Measurements from ENCODE around the gene GPR37. TPM values are rescaled to one million over a fixed set of nuclear protein-coding genes. Genes with fewer than 3 reads are reported as not detected.

Gene GPR37
- total and polyA plus RNA-seq, 10 of the 15 experiments (the other 5 are each of a cell fraction or from before 2014, with no cell fraction given): 0.02 TPM; not detected in 9

GRCh38 chr7:124747072-124747471, 18.5 kb downstream of the GPR37 start:
- H2AFZ ChIP-seq (ENCODE audit: control insufficient read depth, low read depth, low read length): no peak overlapping the region
- ChIA-PET SMC1A (ENCODE audit: uncharacterized antibody, unreplicated experiment) (no interaction called here), POLR2A (no interaction called here), RAD21 (ENCODE audit: unreplicated experiment) (no interaction called here), CTCF (no interaction called here)
- no peaks in the 10 kb centered on the region for H3K27me3 ChIP-seq (replicated peaks in 1 of 2; ENCODE audit: control insufficient read depth in 2 of 2, insufficient read depth in 2 of 2, low read length in 1 of 2)
- 39% methylated on average over 11 of the region's 11 CpGs for WGBS (ENCODE audit: insufficient coverage, insufficient replicate concordance, low lambda C conversion rate, missing lambda C conversion rate)
- no peaks in the 10 kb centered on the region for H3K36me3 ChIP-seq (ENCODE audit: control insufficient read depth in 2 of 2, insufficient read depth in 2 of 2, low read length in 1 of 2)
- no peak for DNase-seq (ENCODE audit: low read depth, low spot score)
- FAIRE-seq: no peak
- no peaks in the 10 kb centered on the region for H3K4me1 ChIP-seq (ENCODE audit: control insufficient read depth, insufficient read depth, low read length)
- no peak overlapping the region for H3K4me3 ChIP-seq
- H3K27ac ChIP-seq (ENCODE audit: control insufficient read depth, insufficient read depth): no peak overlapping the region
- no TSS peak for BruUV-seq (replicated peaks)
- no peaks in the 10 kb centered on the region for H3K79me2 ChIP-seq (ENCODE audit: control insufficient read depth, insufficient read depth, low read length)
- H3K9ac ChIP-seq (ENCODE audit: control insufficient read depth, insufficient read depth, low read length): no peak overlapping the region
- H3K9me3 ChIP-seq (replicated peaks; ENCODE audit: control insufficient read depth, insufficient read depth, low read length): no peaks in the 10 kb centered on the region
- TF ChIP-seq MTA2 (IDR thresholded peaks at IDR 0.05; ENCODE audit: low read depth) (no peak), GABPA (IDR thresholded peaks at IDR 0.05; ENCODE audit: low read depth) (no peak), MLLT1 (IDR thresholded peaks at IDR 0.05) (no peak), SUZ12 (IDR thresholded peaks at IDR 0.05; ENCODE audit: unreplicated experiment) (no peak), MYB (IDR thresholded peaks at IDR 0.05; ENCODE audit: borderline replicate concordance, low read depth, low read length) (no peak), IRF4 (IDR thresholded peaks at IDR 0.05; ENCODE audit: low read depth, low read length) (no peak), EZH2 (IDR thresholded peaks at IDR 0.05; ENCODE audit: borderline replicate concordance, control insufficient read depth, low read depth, low read length) (no peak), STAT3 (IDR thresholded peaks at IDR 0.05; ENCODE audit: low read depth, low read length) (no peak), ELK1 (IDR thresholded peaks at IDR 0.05; ENCODE audit: low read depth, low read length) (no peak), TCF3 (IDR thresholded peaks at IDR 0.05; ENCODE audit: borderline replicate concordance, insufficient read depth, low read depth, low read length) (no peak), ZNF687 (IDR thresholded peaks at IDR 0.05) (no peak), BCL11A (IDR thresholded peaks at IDR 0.05; ENCODE audit: low read depth, low read length) (no peak), KAT2A (conservative IDR thresholded peaks at IDR 0.05; ENCODE audit: control insufficient read depth, low read depth, low read length) (no peak), MAX (IDR thresholded peaks at IDR 0.05; ENCODE audit: low read depth, low read length) (no peak), NR2C1 (IDR thresholded peaks at IDR 0.05) (no peak)
- intact Hi-C loops (cut with micrococcal nuclease; ENCODE audit: unreplicated experiment): no loop called here
- no peak for ATAC-seq
- no peak overlapping the region for H3K4me2 ChIP-seq (ENCODE audit: control insufficient read depth, insufficient read depth)
- no peaks in the 10 kb centered on the region for H4K20me1 ChIP-seq (ENCODE audit: control insufficient read depth, insufficient read depth)
- in situ Hi-C loops (cut with MboI): no loop called here

Data from GM12878 (cell line).